ENCODE data around the gene GOLGA6L7. TPM values are rescaled to one million over a fixed set of nuclear protein-coding genes. Genes with fewer than 3 reads are reported as not detected.
"Not testable (repeated sequence)": the region's sequence is repeated elsewhere in the genome, so short reads cannot be mapped to it uniquely, and the experiment has no call there.

Gene GOLGA6L7
- total RNA-seq = not detected

GRCh38 chr15:28848521-28848920 is at the start of gene GOLGA6L7:
Gene GOLGA6L7 (minus strand): TSS chr15:28848644. CDS start chr15:28848549, 95 bp downstream.
- not testable (repeated sequence) for DNase-seq (ENCODE audit: low spot score); ATAC-seq

- no peak for DNase-seq (ENCODE audit: low spot score)
- ATAC-seq = no peak
Observed at GRCh38 chr15:28897861-28898585, 49.6 kb upstream of the GOLGA6L7 start.

GRCh38 chr15:28896951-28897350 is 48.5 kb upstream of the GOLGA6L7 start:
- DNase-seq (ENCODE audit: low spot score) = no peak
- no peak for ATAC-seq

GRCh38 chr15:28895566-28895965 is 47.1 kb upstream of the GOLGA6L7 start:
- ATAC-seq (no peak), DNase-seq (ENCODE audit: low spot score) (no peak)

GRCh38 chr15:28895146-28895545 is 46.7 kb upstream of the GOLGA6L7 start:
- DNase-seq (ENCODE audit: low spot score) = no peak
- no peak for ATAC-seq

- no peak for ATAC-seq
- no peak for DNase-seq (ENCODE audit: low spot score)
Observed at GRCh38 chr15:28894631-28895030, 46.2 kb upstream of the GOLGA6L7 start.

GRCh38 chr15:28892789-28893610 is 44.6 kb upstream of the GOLGA6L7 start:
- no peak for DNase-seq (ENCODE audit: low spot score)
- ATAC-seq = no peak

GRCh38 chr15:28891588-28891987 is 43.1 kb upstream of the GOLGA6L7 start:
- ATAC-seq = no peak
- no peak for DNase-seq (ENCODE audit: low spot score)

GRCh38 chr15:28890711-28891495 is 42.5 kb upstream of the GOLGA6L7 start:
- DNase-seq (ENCODE audit: low spot score) (no peak), ATAC-seq (no peak)

GRCh38 chr15:28890291-28890690 is 41.8 kb upstream of the GOLGA6L7 start:
- ATAC-seq; DNase-seq (ENCODE audit: low spot score): not testable (repeated sequence)

GRCh38 chr15:28889871-28890270 is 41.4 kb upstream of the GOLGA6L7 start:
- not testable (repeated sequence) for ATAC-seq; DNase-seq (ENCODE audit: low spot score)

- ATAC-seq = no peak
- DNase-seq (ENCODE audit: low spot score) = no peak
Observed at GRCh38 chr15:28889346-28889745, 40.9 kb upstream of the GOLGA6L7 start.

GRCh38 chr15:28888900-28889299 is 40.5 kb upstream of the GOLGA6L7 start:
- DNase-seq (ENCODE audit: low spot score) (no peak), ATAC-seq (no peak)

- DNase-seq (ENCODE audit: low spot score) (no peak), ATAC-seq (no peak)
Observed at GRCh38 chr15:28888302-28888894, 40.0 kb upstream of the GOLGA6L7 start.

- ATAC-seq (no peak), DNase-seq (ENCODE audit: low spot score) (no peak)
Observed at GRCh38 chr15:28887339-28888174, 39.1 kb upstream of the GOLGA6L7 start.

- no peak for ATAC-seq
- DNase-seq (ENCODE audit: low spot score) = no peak
Observed at GRCh38 chr15:28886431-28887338, 38.2 kb upstream of the GOLGA6L7 start.

GRCh38 chr15:28885630-28886430 is 37.4 kb upstream of the GOLGA6L7 start, which contains the start of gene APBA2:
Gene APBA2 (plus strand): TSS chr15:28885974. CDS start chr15:29053885, 167,911 bp downstream.
- DNase-seq (ENCODE audit: low spot score) (no peak), ATAC-seq (peak; percentile 52)

- DNase-seq (ENCODE audit: low spot score) (no peak), ATAC-seq (no peak)
Observed at GRCh38 chr15:28885128-28885629, 36.7 kb upstream of the GOLGA6L7 start.
